ENCODE results near the gene TTC13. TPM values are rescaled to one million over a fixed set of nuclear protein-coding genes. Genes with fewer than 3 reads are reported as not detected.

TTC13 gene
- total RNA-seq, 6 donors from 2014 or later, result 18.6 to 41.9 (median 33.3) TPM

- WGBS, 2 donors, result 96 to 100% methylated on average over 2 of the region's 2 CpGs
- TF ChIP-seq EP300 (IDR thresholded peaks at IDR 0.05), result no peak
- no peak for TF ChIP-seq CTCF (IDR thresholded peaks at IDR 0.05)
- no peak for ATAC-seq (ENCODE audit: low FRiP score in 2 of 2)
Measured at GRCh38 chr1:230943048-230943593, 35.5 kb downstream of the TTC13 start.

GRCh38 chr1:230940848-230941247 lies 37.8 kb downstream of the TTC13 start:
- no peaks in the 10 kb centered on the region for H3K9me3 ChIP-seq
- H3K36me3 ChIP-seq, result peaks cover 0 to 18% (median 2%) of the 10 kb centered on the region in 4 donors
- 96 to 98% methylated on average over 1 of the region's 1 CpG for WGBS, 2 donors

More at GRCh38 chr1:230943048-230943593, 35.5 kb downstream of the TTC13 start:
- no peak for DNase-seq
- Histone ChIP-seq H3K9me3 (no peaks in the 10 kb centered on the region), H3K27me3 (no peaks in the 10 kb centered on the region), H3K4me1 (no peaks in the 10 kb centered on the region), H3K36me3 (peaks cover 0 to 14% (median under 1%) of the 10 kb centered on the region in 4 donors), H3K27ac (no peak overlapping the region), H3K4me3 (no peak overlapping the region)

GRCh38 chr1:230939806-230940489 lies 38.7 kb downstream of the TTC13 start:
- DNase-seq (no peak), ATAC-seq (ENCODE audit: low FRiP score in 2 of 2) (no peak)
- Histone ChIP-seq H3K4me1 (peaks cover 0 to 6% (median 2%) of the 10 kb centered on the region in 4 donors), H3K27me3 (no peaks in the 10 kb centered on the region), H3K27ac (no peak overlapping the region), H3K36me3 (peaks cover 0 to 15% (median 2%) of the 10 kb centered on the region in 4 donors), H3K4me3 (no peak overlapping the region), H3K9me3 (no peaks in the 10 kb centered on the region)
- WGBS, 2 donors, result 91 to 96% methylated on average over 4 of the region's 4 CpGs
- no peak for TF ChIP-seq CTCF (IDR thresholded peaks at IDR 0.05)
- TF ChIP-seq EP300 (IDR thresholded peaks at IDR 0.05), result no peak
- TF ChIP-seq POLR2A (IDR thresholded peaks at IDR 0.05), result no peak
- TF ChIP-seq POLR2AphosphoS5 (IDR thresholded peaks at IDR 0.05), result no peak

More at GRCh38 chr1:230940848-230941247, 37.8 kb downstream of the TTC13 start:
- Histone ChIP-seq H3K27ac (no peak overlapping the region), H3K4me3 (no peak overlapping the region), H3K27me3 (no peaks in the 10 kb centered on the region), H3K4me1 (peaks cover 0 to 6% (median 2%) of the 10 kb centered on the region in 4 donors)
- DNase-seq (no peak), ATAC-seq (ENCODE audit: low FRiP score in 2 of 2) (no peak)
- no peak for TF ChIP-seq POLR2A (IDR thresholded peaks at IDR 0.05)
- TF ChIP-seq CTCF (IDR thresholded peaks at IDR 0.05), result no peak
- no peak for TF ChIP-seq POLR2AphosphoS5 (IDR thresholded peaks at IDR 0.05)
- no peak for TF ChIP-seq EP300 (IDR thresholded peaks at IDR 0.05)

GRCh38 chr1:230938924-230939368 lies 39.7 kb downstream of the TTC13 start:
- H3K27me3 ChIP-seq, result no peaks in the 10 kb centered on the region
- no peak overlapping the region for H3K4me3 ChIP-seq
- no peak overlapping the region for H3K27ac ChIP-seq
- WGBS, 2 donors, result 62 to 71% methylated on average over 2 of the region's 2 CpGs
- TF ChIP-seq POLR2AphosphoS5 (IDR thresholded peaks at IDR 0.05), result no peak
- ATAC-seq (ENCODE audit: low FRiP score in 2 of 2), result no peak
- H3K36me3 ChIP-seq, result peaks cover 0 to 14% (median 2%) of the 10 kb centered on the region in 4 donors
- no peaks in the 10 kb centered on the region for H3K9me3 ChIP-seq
- H3K4me1 ChIP-seq, result peaks cover 0 to 6% (median 2%) of the 10 kb centered on the region in 4 donors
- DNase-seq, result no peak

GRCh38 chr1:230937371-230937770 lies 41.3 kb downstream of the TTC13 start:
- H3K27ac ChIP-seq, result no peak overlapping the region
- no peaks in the 10 kb centered on the region for H3K27me3 ChIP-seq
- H3K4me1 ChIP-seq, result peaks cover 0 to 6% (median 2%) of the 10 kb centered on the region in 4 donors
- DNase-seq, result no peak
- TF ChIP-seq EP300 (IDR thresholded peaks at IDR 0.05) (no peak), CTCF (IDR thresholded peaks at IDR 0.05) (no peak)
- H3K4me3 ChIP-seq, result no peak overlapping the region
- WGBS, 2 donors, result 50 to 57% methylated on average over 2 of the region's 2 CpGs
- no peak for ATAC-seq (ENCODE audit: low FRiP score in 2 of 2)
- H3K9me3 ChIP-seq, result no peaks in the 10 kb centered on the region
- H3K36me3 ChIP-seq, result peaks cover 0 to 9% (median 2%) of the 10 kb centered on the region in 4 donors
